Omental fat pad (tissue), 4 donors: ENCODE measurements around the gene HOMER2. TPM values are rescaled to one million over a fixed set of nuclear protein-coding genes. Genes with fewer than 3 reads are reported as not detected.

Source experiments
- ATAC-seq: fragments of 150-250 bp; one replicate; pipeline ENCODE4 v1.9.1; 2016; ENCODE audit warnings: mild to moderate bottlenecking, moderate library complexity; ENCODE audit not compliant: low FRiP score
- DNase-seq: peaks from one replicate; pipeline ENCODE4 v3.0.0-alpha.2; 2019; ENCODE audit warnings: low spot score
- CTCF ChIP-seq, 3 donors: fragments of 450-650 bp; IDR thresholded peaks; one replicate each; pipeline ENCODE4 v1.5.1; 2016 to 2017; ENCODE audit warnings: antibody characterized with exemption in 3 of 3, mild to moderate bottlenecking in 3 of 3, moderate library complexity in 2 of 3
- total RNA-seq, 4 donors: library from RNA; depleted of rRNA; stranded (reverse); fragments of >200 nt; gene quantifications; one replicate each; pipeline ENCODE4 v1.1.0, GENCODE V29; 2016

Gene HOMER2
- total RNA-seq, 4 donors from 2014 or later = 4.0 to 7.1 (median 4.7) TPM

- DNase-seq (no peak), ATAC-seq (no peak)
- no peak for TF ChIP-seq CTCF (IDR thresholded peaks at IDR 0.05)
These were observed 77.0 kb downstream of the HOMER2 start for GRCh38 chr15:82875411-82876003.

- TF ChIP-seq CTCF (IDR thresholded peaks at IDR 0.05) = no peak
- ATAC-seq = no peak
- no peak for DNase-seq
These were observed 77.6 kb downstream of the HOMER2 start for GRCh38 chr15:82874961-82875360.

- DNase-seq (no peak), ATAC-seq (no peak)
- TF ChIP-seq CTCF (IDR thresholded peaks at IDR 0.05) = no peak
These were observed 78.3 kb downstream of the HOMER2 start for GRCh38 chr15:82874267-82874666.

- DNase-seq = no peak
- no peak for TF ChIP-seq CTCF (IDR thresholded peaks at IDR 0.05)
- ATAC-seq = no peak
These were observed 79.4 kb downstream of the HOMER2 start for GRCh38 chr15:82873000-82873680.

GRCh38 chr15:82871832-82872484 is 80.6 kb downstream of the HOMER2 start:
- TF ChIP-seq CTCF (IDR thresholded peaks at IDR 0.05) = no peak
- DNase-seq (no peak), ATAC-seq (no peak)

- TF ChIP-seq CTCF (IDR thresholded peaks at IDR 0.05) = no peak
- ATAC-seq (no peak), DNase-seq (no peak)
These were observed 81.2 kb downstream of the HOMER2 start for GRCh38 chr15:82871358-82871757.
